ENCODE results near the gene GTPBP1.

The GTPBP1 gene

GRCh38 chr22:38754751-38755154 is 49.0 kb downstream of the GTPBP1 start:
- H3K79me1 ChIP-seq (ENCODE audit: low read length), result no peaks in the 10 kb centered on the region
- H3K4me2 ChIP-seq (ENCODE audit: low read length), result peak overlapping the region; percentile 94
- peak; percentile 28 for DNase-seq
- peak overlapping the region; percentile 76 for H3K56ac ChIP-seq (ENCODE audit: low read length)
- H3K9ac ChIP-seq (ENCODE audit: low read length), result peak overlapping the region; percentile 73
- H3K18ac ChIP-seq (ENCODE audit: low read length), result no peak overlapping the region
- no peak overlapping the region for H3K27ac ChIP-seq (ENCODE audit: low read depth, low read length)
- no peak overlapping the region for H2AK5ac ChIP-seq (ENCODE audit: low read length)
- H3K79me2 ChIP-seq (ENCODE audit: control insufficient read depth, insufficient read depth, low read length), result no peaks in the 10 kb centered on the region
- H3K4me1 ChIP-seq (ENCODE audit: control insufficient read depth, low read depth, low read length), result peaks cover 8% of the 10 kb centered on the region
- no peak overlapping the region for H4K8ac ChIP-seq (ENCODE audit: low read depth, low read length)
- H2BK5ac ChIP-seq (ENCODE audit: low read length), result no peak overlapping the region
- H3K23ac ChIP-seq (ENCODE audit: low read length), result no peak overlapping the region
- no peaks in the 10 kb centered on the region for H3K36me3 ChIP-seq (ENCODE audit: control insufficient read depth, insufficient read depth, low read length)
- no peak overlapping the region for H2BK120ac ChIP-seq (ENCODE audit: low read depth, low read length)
- H2BK15ac ChIP-seq (replicated peaks; ENCODE audit: low read depth), result no peak overlapping the region
- no peak overlapping the region for H3K4ac ChIP-seq (ENCODE audit: low read depth, low read length)
- no peaks in the 10 kb centered on the region for H3K27me3 ChIP-seq (ENCODE audit: insufficient read depth, low read length, poor library complexity)
- peak overlapping the region; percentile 41 for H3K4me3 ChIP-seq (ENCODE audit: low read length)
- H4K5ac ChIP-seq (ENCODE audit: low read length), result no peak overlapping the region
- no CpG with 5 or more reads among the region's 12 CpGs for WGBS (ENCODE audit: extremely low coverage, insufficient coverage, low lambda C conversion rate)

DNA sequence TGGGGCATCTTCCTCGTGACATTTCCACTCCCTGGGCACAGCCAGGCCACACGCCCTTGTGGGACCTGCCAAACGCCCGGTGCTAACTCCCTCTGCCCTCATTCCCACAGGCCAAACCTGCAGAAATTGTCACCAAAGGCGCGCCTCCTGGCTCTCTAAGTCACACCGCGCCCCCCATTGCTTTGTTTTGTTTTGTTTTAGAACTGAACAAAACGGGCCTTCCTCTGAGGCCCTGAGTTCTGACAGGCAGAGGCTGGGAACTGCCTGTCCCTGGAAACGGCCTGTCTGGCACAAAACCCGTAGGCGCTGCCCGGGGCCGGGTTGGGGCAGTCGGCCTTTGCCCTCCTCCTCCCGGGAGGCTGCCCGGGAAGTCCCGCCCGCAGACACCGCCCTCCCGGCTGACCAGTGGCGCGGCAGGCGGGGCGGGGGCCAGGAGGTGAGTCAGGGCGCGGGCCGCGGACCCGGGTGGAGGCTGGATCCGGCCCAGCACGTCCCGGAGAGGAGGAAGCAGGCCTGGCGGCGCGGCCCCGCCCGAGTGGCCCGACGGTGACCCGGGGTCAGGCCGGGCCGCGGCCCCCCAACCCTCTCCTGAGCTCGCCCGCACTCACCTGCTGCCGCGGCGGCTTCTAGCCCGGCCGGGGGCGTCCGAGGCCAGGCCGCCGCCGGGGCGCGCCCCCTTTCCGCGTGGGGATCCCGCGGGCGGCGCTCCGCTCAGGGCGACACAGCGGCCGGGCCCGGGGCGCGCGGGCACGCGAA is 49.6 kb downstream of the GTPBP1 start:
- peak; percentile 61 for DNase-seq
- H3K79me1 ChIP-seq (ENCODE audit: low read length), result no peaks in the 10 kb centered on the region
- peak overlapping the region; percentile 73 for H3K9ac ChIP-seq (ENCODE audit: low read length)
- WGBS (ENCODE audit: extremely low coverage, insufficient coverage, low lambda C conversion rate), result no CpG with 5 or more reads among the region's 74 CpGs
- H2BK5ac ChIP-seq (ENCODE audit: low read length), result no peak overlapping the region
- H3K23ac ChIP-seq (ENCODE audit: low read length), result no peak overlapping the region
- H2BK120ac ChIP-seq (ENCODE audit: low read depth, low read length), result no peak overlapping the region
- H3K18ac ChIP-seq (ENCODE audit: low read length), result peak overlapping the region; percentile 29
- peak overlapping the region; percentile 94 for H3K4me2 ChIP-seq (ENCODE audit: low read length)
- peak overlapping the region; percentile 40 for H3K27ac ChIP-seq (ENCODE audit: low read depth, low read length)
- H3K56ac ChIP-seq (ENCODE audit: low read length), result peak overlapping the region; percentile 76
- H3K4me1 ChIP-seq (ENCODE audit: control insufficient read depth, low read depth, low read length), result peaks cover 8% of the 10 kb centered on the region
- no peaks in the 10 kb centered on the region for H3K79me2 ChIP-seq (ENCODE audit: control insufficient read depth, insufficient read depth, low read length)
- H3K4ac ChIP-seq (ENCODE audit: low read depth, low read length), result peak overlapping the region; percentile 67
- no peak overlapping the region for H4K5ac ChIP-seq (ENCODE audit: low read length)
- H3K36me3 ChIP-seq (ENCODE audit: control insufficient read depth, insufficient read depth, low read length), result no peaks in the 10 kb centered on the region
- H2AK5ac ChIP-seq (ENCODE audit: low read length), result no peak overlapping the region
- no peak overlapping the region for H2BK15ac ChIP-seq (replicated peaks; ENCODE audit: low read depth)
- H3K4me3 ChIP-seq (ENCODE audit: low read length), result peak overlapping the region; percentile 41
- H3K27me3 ChIP-seq (ENCODE audit: insufficient read depth, low read length, poor library complexity), result no peaks in the 10 kb centered on the region
- no peak overlapping the region for H4K8ac ChIP-seq (ENCODE audit: low read depth, low read length)

DNA sequence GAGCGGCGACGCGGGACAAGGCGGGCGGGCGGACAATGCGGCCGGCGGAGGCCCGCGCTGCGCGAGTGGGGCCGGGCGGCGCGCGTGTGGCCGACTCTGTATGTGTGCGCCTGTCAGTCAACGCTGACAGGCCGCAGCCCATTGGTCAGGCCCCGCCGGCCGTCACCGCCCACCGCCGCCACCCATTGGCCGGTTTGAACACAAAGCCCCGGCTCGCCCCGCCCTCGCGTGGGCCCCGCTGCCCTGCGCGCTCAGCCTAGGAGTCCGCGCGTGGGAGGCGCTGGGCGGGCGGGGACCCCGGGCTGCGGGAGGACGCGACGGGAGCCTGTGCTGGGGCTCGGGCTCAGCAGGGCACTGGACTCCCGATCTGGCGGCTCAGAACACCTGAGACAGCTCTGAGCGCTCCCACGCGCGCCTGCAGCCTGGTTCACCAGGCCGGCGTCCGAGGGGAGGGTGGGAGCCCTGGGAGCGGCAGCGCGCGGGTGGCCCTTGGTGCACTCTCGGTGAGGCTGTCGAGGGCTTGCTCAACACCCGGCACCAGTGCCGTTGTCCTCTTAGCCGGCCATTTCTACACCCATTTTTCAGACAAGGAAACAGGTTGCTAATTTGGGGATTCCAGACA is 50.3 kb downstream of the GTPBP1 start, which contains the start of gene SUN2:
TSS of gene SUN2 (minus strand) at position 88 of the 622 bp plus-strand sequence. CDS start 3,370 bp downstream, outside the sequence.
- Histone ChIP-seq H2BK15ac (replicated peaks; ENCODE audit: low read depth) (no peak within 1 kb of the TSS), H2BK5ac (ENCODE audit: low read length) (no peak within 1 kb of the TSS), H3K36me3 (ENCODE audit: control insufficient read depth, insufficient read depth, low read length) (no peaks in the 10 kb centered on the region), H3K4me3 (ENCODE audit: low read length) (peak within 1 kb of the TSS; percentile 41), H3K4ac (ENCODE audit: low read depth, low read length) (peak within 1 kb of the TSS; percentile 67), H3K4me1 (ENCODE audit: control insufficient read depth, low read depth, low read length) (peaks cover 8% of the 10 kb centered on the region), H3K79me2 (ENCODE audit: control insufficient read depth, insufficient read depth, low read length) (no peaks in the 10 kb centered on the region), H3K23ac (ENCODE audit: low read length) (no peak within 1 kb of the TSS), H3K79me1 (ENCODE audit: low read length) (no peaks in the 10 kb centered on the region), H3K4me2 (ENCODE audit: low read length) (peak within 1 kb of the TSS; percentile 94), H4K8ac (ENCODE audit: low read depth, low read length) (no peak within 1 kb of the TSS), H4K5ac (ENCODE audit: low read length) (no peak within 1 kb of the TSS), H2AK5ac (ENCODE audit: low read length) (no peak within 1 kb of the TSS), H3K56ac (ENCODE audit: low read length) (peak within 1 kb of the TSS; percentile 88), H3K27ac (ENCODE audit: low read depth, low read length) (peak within 1 kb of the TSS; percentile 40), H3K27me3 (ENCODE audit: insufficient read depth, low read length, poor library complexity) (no peaks in the 10 kb centered on the region), H3K18ac (ENCODE audit: low read length) (peak within 1 kb of the TSS; percentile 29), H2BK120ac (ENCODE audit: low read depth, low read length) (no peak within 1 kb of the TSS), H3K9ac (ENCODE audit: low read length) (peak within 1 kb of the TSS; percentile 78)
- peak; percentile 65 for DNase-seq
- no CpG with 5 or more reads among the region's 68 CpGs for WGBS (ENCODE audit: extremely low coverage, insufficient coverage, low lambda C conversion rate)

- WGBS (ENCODE audit: extremely low coverage, insufficient coverage, low lambda C conversion rate), result no CpG with 5 or more reads among the region's 17 CpGs
These were observed 51.1 kb downstream of the GTPBP1 start for GRCh38 chr22:38756711-38757463.

DNA sequence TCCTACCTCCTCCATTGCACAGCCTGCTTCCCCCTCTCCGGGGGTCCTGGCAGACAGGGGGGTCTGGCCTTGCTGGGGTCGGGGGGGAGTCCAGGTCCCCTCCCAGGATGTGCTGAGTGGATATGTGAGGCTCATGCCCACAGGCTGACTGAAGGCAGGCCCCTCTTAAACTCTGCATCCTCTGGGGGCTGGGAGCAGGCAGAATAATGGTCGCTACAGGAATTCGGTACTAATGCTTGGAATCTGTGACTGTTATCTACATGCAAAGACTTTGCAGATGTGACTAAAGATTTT is 51.7 kb downstream of the GTPBP1 start:
- no peaks in the 10 kb centered on the region for H3K36me3 ChIP-seq (ENCODE audit: control insufficient read depth, insufficient read depth, low read length)
- no peak overlapping the region for H2AK5ac ChIP-seq (ENCODE audit: low read length)
- H3K79me2 ChIP-seq (ENCODE audit: control insufficient read depth, insufficient read depth, low read length), result no peaks in the 10 kb centered on the region
- no peak overlapping the region for H3K9ac ChIP-seq (ENCODE audit: low read length)
- H4K5ac ChIP-seq (ENCODE audit: low read length), result no peak overlapping the region
- no peak overlapping the region for H3K4me3 ChIP-seq (ENCODE audit: low read length)
- H3K4me1 ChIP-seq (ENCODE audit: control insufficient read depth, low read depth, low read length), result peaks cover 8% of the 10 kb centered on the region
- H3K4me2 ChIP-seq (ENCODE audit: low read length), result no peak overlapping the region
- no peak overlapping the region for H2BK5ac ChIP-seq (ENCODE audit: low read length)
- no peaks in the 10 kb centered on the region for H3K27me3 ChIP-seq (ENCODE audit: insufficient read depth, low read length, poor library complexity)
- WGBS (ENCODE audit: extremely low coverage, insufficient coverage, low lambda C conversion rate), result no CpG with 5 or more reads among the region's 4 CpGs
- H2BK15ac ChIP-seq (replicated peaks; ENCODE audit: low read depth), result no peak overlapping the region
- no peak overlapping the region for H3K18ac ChIP-seq (ENCODE audit: low read length)
- H4K8ac ChIP-seq (ENCODE audit: low read depth, low read length), result no peak overlapping the region
- H3K79me1 ChIP-seq (ENCODE audit: low read length), result no peaks in the 10 kb centered on the region
- H3K4ac ChIP-seq (ENCODE audit: low read depth, low read length), result no peak overlapping the region
- peak overlapping the region; percentile 10 for H3K56ac ChIP-seq (ENCODE audit: low read length)
- H3K27ac ChIP-seq (ENCODE audit: low read depth, low read length), result no peak overlapping the region
- DNase-seq, result peak; percentile 40
- no peak overlapping the region for H2BK120ac ChIP-seq (ENCODE audit: low read depth, low read length)
- H3K23ac ChIP-seq (ENCODE audit: low read length), result no peak overlapping the region

More at GRCh38 chr22:38756711-38757463, 51.1 kb downstream of the GTPBP1 start:
- Histone ChIP-seq H3K9ac (ENCODE audit: low read length) (no peak overlapping the region), H4K5ac (ENCODE audit: low read length) (no peak overlapping the region), H3K56ac (ENCODE audit: low read length) (peak overlapping the region; percentile 88), H3K4me3 (ENCODE audit: low read length) (no peak overlapping the region), H2BK15ac (replicated peaks; ENCODE audit: low read depth) (no peak overlapping the region), H4K8ac (ENCODE audit: low read depth, low read length) (no peak overlapping the region), H2BK120ac (ENCODE audit: low read depth, low read length) (no peak overlapping the region), H3K4me2 (ENCODE audit: low read length) (no peak overlapping the region), H3K36me3 (ENCODE audit: control insufficient read depth, insufficient read depth, low read length) (no peaks in the 10 kb centered on the region), H3K23ac (ENCODE audit: low read length) (no peak overlapping the region), H3K27me3 (ENCODE audit: insufficient read depth, low read length, poor library complexity) (no peaks in the 10 kb centered on the region), H3K79me2 (ENCODE audit: control insufficient read depth, insufficient read depth, low read length) (no peaks in the 10 kb centered on the region), H3K18ac (ENCODE audit: low read length) (no peak overlapping the region), H2AK5ac (ENCODE audit: low read length) (no peak overlapping the region), H3K79me1 (ENCODE audit: low read length) (no peaks in the 10 kb centered on the region), H2BK5ac (ENCODE audit: low read length) (no peak overlapping the region), H3K27ac (ENCODE audit: low read depth, low read length) (no peak overlapping the region), H3K4ac (ENCODE audit: low read depth, low read length) (no peak overlapping the region), H3K4me1 (ENCODE audit: control insufficient read depth, low read depth, low read length) (peaks cover 8% of the 10 kb centered on the region)
- no peak for DNase-seq

Data from mesendoderm (in vitro differentiated cells).